Fibroblast of pulmonary artery (primary cell): ENCODE data around the gene CCT4.
A peak's percentile ranks its signal among the peaks of the same experiment; 100 is the strongest.
"Not testable (repeated sequence)": the region's sequence is repeated elsewhere in the genome, so short reads cannot be mapped to it uniquely, and the experiment has no call there.

Experiments
- DNase-seq: peaks from one replicate; pipeline ENCODE4 v3.0.0-alpha.2; 2010; ENCODE audit warnings: low read depth
- H3K4me3 ChIP-seq: replicated peaks from 2 replicates; pipeline ENCODE4 v1.5.1; 2011; ENCODE audit warnings: low read depth, mild to moderate bottlenecking, control low read depth, low read length, moderate library complexity
- TF ChIP-seq, protein P1 (sequence below): IDR thresholded peaks from 2 replicates; pipeline ENCODE4 v1.5.1; 2011; ENCODE audit warnings: mild to moderate bottlenecking, control low read depth, low read length, inconsistent platforms; ENCODE audit errors: missing control alignments

CCT4 gene

DNA sequence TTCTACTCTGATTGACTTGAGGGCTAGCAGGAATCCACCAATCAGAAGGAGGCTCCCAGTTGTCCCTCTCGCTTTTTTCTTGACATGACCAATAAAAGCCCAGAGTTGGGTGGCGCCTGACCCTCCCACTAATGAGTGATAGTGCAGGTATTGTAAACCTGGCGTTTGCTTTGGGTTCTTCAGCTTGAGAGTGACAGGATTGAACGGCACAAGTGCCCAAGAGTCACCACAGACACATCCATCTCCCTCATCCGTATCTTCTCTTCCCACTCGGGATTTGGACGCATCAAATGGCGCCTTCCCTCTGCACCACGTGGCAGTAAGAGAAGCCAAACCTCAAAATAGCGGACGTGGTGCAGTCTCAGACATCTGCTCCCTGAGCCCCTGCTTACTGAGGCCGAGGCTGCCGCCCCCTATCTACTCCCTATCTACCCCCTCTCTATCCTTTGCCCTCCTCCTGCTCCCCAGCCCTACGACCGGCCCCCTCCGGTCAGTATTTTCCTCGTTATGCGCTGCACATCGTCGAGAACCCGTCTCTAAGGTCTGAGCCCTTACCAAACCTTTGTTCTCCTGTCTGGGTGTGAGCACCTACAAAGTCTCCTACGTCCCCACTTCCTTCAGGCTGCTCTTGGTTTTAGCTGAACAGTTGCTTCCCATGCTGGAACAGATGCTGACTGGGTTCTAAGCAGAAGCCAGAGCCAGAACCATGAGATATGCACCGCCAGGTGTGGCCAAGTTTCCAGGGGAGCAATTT lies 33.7 kb downstream of the CCT4 start:
- TF ChIP-seq, protein P1, sequence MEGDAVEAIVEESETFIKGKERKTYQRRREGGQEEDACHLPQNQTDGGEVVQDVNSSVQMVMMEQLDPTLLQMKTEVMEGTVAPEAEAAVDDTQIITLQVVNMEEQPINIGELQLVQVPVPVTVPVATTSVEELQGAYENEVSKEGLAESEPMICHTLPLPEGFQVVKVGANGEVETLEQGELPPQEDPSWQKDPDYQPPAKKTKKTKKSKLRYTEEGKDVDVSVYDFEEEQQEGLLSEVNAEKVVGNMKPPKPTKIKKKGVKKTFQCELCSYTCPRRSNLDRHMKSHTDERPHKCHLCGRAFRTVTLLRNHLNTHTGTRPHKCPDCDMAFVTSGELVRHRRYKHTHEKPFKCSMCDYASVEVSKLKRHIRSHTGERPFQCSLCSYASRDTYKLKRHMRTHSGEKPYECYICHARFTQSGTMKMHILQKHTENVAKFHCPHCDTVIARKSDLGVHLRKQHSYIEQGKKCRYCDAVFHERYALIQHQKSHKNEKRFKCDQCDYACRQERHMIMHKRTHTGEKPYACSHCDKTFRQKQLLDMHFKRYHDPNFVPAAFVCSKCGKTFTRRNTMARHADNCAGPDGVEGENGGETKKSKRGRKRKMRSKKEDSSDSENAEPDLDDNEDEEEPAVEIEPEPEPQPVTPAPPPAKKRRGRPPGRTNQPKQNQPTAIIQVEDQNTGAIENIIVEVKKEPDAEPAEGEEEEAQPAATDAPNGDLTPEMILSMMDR: no peak
- DNase-seq: peak; percentile 98
- peak overlapping the region; percentile 96 for H3K4me3 ChIP-seq

DNA sequence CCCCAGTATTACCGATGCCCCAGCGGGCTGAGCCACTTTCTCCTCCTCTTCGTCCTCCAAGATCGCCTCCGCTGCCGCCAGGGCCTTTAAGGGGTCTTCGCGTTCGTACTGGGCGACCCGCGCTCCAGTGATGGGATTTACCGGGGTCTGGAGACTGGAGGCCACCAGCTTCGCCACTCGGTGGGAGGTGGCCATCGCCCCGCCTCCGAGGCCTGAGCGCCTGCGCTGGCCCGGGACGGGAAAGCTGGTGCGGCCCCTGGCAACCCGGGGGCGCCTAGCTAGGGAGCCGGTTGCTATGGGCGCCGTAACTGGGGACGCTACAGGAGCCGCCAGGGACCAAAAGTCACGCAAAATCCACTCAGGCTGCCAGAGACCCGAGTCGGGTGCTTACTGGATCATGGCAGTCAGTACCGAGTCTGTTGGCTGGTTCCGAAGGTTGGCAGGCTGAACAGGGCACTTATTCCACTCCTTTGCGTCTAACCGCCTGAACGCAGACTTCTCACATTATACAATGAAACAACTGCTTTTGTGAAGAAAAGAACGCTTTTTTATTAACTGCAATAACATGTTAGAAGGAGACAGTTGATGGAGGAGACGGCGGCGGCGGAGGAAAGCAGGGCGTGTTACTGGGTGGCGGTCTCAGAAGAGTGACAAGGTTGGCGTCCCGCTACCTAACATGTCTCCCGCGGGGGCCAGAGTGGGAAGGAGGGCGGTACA lies 34.5 kb downstream of the CCT4 start, which contains the start of gene FAM161A:
Gene FAM161A, minus strand, starts transcription at position 214 of the 717 bp plus-strand sequence. Its CDS starts 19 bp downstream, at position 195.
- TF ChIP-seq, protein P1: no peak
- DNase-seq: peak; percentile 84
- H3K4me3 ChIP-seq: peak within 1 kb of the TSS; percentile 96

DNA sequence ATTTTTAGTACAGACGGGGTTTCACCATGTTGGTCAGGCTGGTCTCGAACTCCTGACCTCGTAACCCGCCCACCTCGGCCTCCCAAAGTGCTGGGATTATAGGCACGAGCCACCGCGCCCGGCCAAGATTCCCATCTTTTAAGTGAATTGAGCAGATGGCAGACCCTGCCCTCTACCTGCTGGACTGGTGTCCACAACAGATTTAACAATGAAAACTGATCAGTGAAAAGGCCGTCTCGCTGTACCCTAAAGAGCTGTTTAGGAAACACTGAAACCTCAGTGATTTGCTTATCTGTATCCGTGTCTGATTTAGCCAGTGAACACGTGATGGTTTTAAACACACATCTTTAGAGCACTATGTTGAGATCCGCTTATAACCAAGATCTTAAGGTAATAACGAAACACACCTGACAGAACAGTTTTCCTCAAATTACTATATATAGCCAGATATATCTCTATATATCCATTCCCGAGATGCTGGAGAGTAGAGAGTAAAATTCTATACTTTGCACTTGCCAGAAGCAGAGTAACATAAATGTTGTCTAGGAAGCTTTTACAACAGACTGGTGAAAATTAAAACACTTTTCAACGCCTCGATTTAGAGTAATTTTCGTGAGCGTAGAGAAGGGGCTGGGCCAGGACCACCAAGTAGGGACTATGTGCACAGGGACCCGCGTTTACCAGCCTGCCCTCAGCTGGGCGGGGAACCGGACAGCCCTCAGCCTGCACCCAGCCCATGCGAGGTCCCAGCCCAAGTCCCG lies 35.2 kb downstream of the CCT4 start:
- peak; percentile 48 for DNase-seq
- peak overlapping the region; percentile 96 for H3K4me3 ChIP-seq
- TF ChIP-seq, protein P1: no peak

DNA sequence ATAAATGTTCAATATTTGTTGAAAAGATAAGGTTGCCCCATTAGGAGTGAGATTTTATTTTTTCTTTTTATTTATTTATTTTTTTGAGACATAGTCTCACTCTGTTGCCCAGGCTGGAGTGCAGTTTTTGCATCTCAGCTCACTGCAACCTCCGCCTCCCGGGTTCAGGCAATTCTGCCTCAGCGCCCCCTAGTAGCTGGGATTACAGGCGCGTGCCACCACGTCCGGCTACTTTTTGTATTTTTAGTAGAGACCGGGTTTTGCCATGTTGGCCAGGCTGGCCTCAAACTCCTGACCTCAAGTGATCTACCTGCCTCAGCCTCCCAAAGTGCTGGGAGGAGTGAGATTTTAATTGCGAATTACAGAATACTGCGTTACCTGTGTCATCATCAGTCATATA lies 37.2 kb downstream of the CCT4 start:
- H3K4me3 ChIP-seq, DNase-seq: not testable (repeated sequence)

DNA sequence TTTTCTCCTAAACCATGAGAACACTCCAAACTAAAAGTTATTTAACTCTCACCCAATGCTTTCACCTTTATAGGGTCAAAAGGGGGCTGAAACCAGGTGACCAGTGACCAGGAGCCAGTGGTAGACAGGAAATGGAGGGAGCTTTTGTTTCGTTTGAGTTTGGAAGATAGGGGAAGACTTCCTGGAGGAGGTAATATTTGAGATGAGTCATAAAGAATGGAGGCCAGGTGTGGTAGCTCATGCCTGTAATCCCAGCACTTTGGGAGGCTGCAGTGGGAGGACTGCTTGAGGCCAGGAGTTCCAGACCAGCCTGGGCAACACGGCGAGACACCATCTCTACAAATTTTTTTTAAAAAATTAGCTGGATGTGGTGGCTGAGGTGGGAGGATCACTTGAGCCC lies 43.1 kb downstream of the CCT4 start:
- no peak for DNase-seq
- TF ChIP-seq, protein P1: no peak
- no peak overlapping the region for H3K4me3 ChIP-seq

DNA sequence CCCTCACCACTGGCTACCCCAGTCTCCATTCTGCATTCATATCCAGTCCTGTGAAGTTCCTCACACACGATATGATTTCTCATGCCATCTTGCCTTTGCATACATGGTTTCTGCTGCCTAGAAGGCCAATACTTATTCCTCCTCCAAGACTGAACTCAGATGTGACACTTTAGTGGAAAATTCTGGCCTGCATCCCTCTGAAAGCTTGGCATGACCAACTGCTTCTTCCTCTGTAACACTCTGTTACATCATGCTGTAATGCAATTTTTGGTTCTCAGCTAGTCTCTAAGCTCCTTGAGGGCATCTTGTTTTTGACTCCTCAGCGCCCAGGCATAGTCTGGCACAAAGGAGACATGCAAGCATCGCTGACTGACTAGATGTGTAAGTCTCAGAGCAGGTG lies 47.2 kb downstream of the CCT4 start:
- no peak overlapping the region for H3K4me3 ChIP-seq
- no peak for DNase-seq
- TF ChIP-seq, protein P1: no peak

DNA sequence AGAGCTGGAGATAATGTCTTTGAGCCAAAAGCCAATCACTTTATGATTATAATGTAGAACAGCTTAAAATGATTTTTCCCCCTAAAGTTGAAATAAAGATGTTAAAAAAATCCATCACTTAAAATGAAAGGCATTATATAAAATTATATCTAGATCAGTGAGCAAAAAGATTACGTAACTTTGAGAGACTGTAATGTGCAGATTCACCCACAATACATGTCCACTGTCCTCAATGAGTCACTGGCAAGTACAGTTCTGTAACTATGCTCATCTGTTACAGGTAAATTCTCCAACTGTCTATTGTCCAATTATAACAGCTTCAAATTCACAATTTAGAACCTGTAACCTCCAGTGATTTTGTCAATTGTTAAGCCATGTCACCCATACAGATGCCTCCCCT lies 53.6 kb downstream of the CCT4 start:
- no peak for DNase-seq
- H3K4me3 ChIP-seq: no peak overlapping the region
- TF ChIP-seq, protein P1: no peak
